Thymus (tissue), 11 donors: ENCODE data around the gene BAZ1B. TPM values are rescaled to one million over a fixed set of nuclear protein-coding genes. Genes with fewer than 3 reads are reported as not detected.
A peak's percentile ranks its signal among the peaks of the same experiment; 100 is the strongest.
"Not testable (repeated sequence)": the region's sequence is repeated elsewhere in the genome, so short reads cannot be mapped to it uniquely, and the experiment has no call there.

Experiments
- DNase-seq, 9 donors: peaks; one replicate each; pipeline ENCODE4 v3.0.0-alpha.2; 2013; ENCODE audit warnings: low spot score in 9 of 9, low read depth in 6 of 9, missing footprints in 1 of 9
- H3K27ac ChIP-seq, 2 donors: one replicate each; pipeline ENCODE4 v1.5.1; 2013; ENCODE audit warnings: control low read depth in 1 of 2, low read depth in 1 of 2, low read length in 1 of 2, mild to moderate bottlenecking in 1 of 2, moderate library complexity in 1 of 2
- H3K27me3 ChIP-seq, 2 donors: one replicate each; pipeline ENCODE4 v1.5.1; 2013; ENCODE audit warnings: low read length in 1 of 2; ENCODE audit not compliant: control insufficient read depth in 2 of 2, insufficient read depth in 1 of 2
- H3K36me3 ChIP-seq, 2 donors: one replicate each; pipeline ENCODE4 v1.5.1; 2013; ENCODE audit warnings: low read length in 1 of 2, mild to moderate bottlenecking in 1 of 2, moderate library complexity in 1 of 2; ENCODE audit not compliant: control insufficient read depth in 2 of 2, insufficient read depth in 2 of 2
- H3K4me1 ChIP-seq, 2 donors: one replicate each; pipeline ENCODE4 v1.5.1; 2013; ENCODE audit warnings: low read length in 2 of 2; ENCODE audit not compliant: control insufficient read depth in 2 of 2, insufficient read depth in 2 of 2
- H3K4me3 ChIP-seq, 2 donors: one replicate each; pipeline ENCODE4 v1.5.1; 2013; ENCODE audit warnings: low read length in 2 of 2, control low read depth in 1 of 2, mild to moderate bottlenecking in 1 of 2
- H3K9me3 ChIP-seq, 2 donors: one replicate each; pipeline ENCODE4 v1.5.1; 2013; ENCODE audit warnings: low read length in 1 of 2, mild to moderate bottlenecking in 1 of 2; ENCODE audit not compliant: control insufficient read depth in 2 of 2, insufficient read depth in 1 of 2
- WGBS: extraction: QIAGEN DNeasy Blood & Tissue Kit; methylation state at CpG from one replicate; pipeline ENCODE4 v1.1.7; 2013; 5-methylcytosine and 5-hydroxymethylcytosine counted together
- polyA plus RNA-seq: library from polyadenylated mRNA; stranded (reverse); fragments of 200-250 nt; gene quantifications from one replicate; pipeline ENCODE4 v1.2.3, GENCODE V29; 2013
- total RNA-seq: library from RNA; stranded (reverse); fragments of 120-200 nt; gene quantifications from one replicate; pipeline ENCODE4 v1.2.4, GENCODE V29; 2013
- donor health status: healthy.

The BAZ1B gene
- total and polyA plus RNA-seq, 2 donors: 18.7 to 50.1 TPM

DNA sequence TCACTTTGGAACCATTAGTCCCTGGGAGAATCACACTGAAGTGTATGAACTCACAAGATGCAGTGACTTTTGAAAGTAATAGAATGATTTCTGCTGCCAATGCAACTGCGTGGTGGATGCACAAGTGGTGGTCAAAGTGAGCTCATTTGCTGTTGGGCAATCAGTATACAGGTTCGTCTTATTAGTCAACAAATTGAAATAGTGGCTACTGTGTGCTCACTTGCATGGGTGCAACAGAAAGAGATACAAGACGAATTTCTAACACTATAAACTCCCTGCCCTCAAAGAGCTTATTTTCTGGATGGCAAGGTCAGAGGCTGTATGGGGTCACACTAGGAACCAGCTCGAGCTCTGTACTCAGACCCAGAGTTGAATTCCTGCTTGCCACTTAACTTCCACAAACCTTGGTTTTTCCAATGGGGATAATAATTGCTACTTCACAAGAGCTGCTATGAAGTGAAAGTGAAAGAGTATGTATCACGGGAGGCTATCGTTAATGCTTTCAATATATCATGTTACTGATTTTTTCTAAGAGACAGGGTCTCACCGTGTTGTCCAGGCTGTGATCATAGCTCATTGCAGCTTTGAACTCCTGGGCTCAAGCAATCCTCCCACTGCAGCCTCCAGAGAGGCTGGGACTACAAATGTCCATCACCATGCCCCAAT is 43.7 kb upstream of the BAZ1B start:
- DNase-seq: no peak
- Histone ChIP-seq H3K27ac (no peak overlapping the region), H3K4me3 (no peak overlapping the region), H3K27me3 (no peaks in the 10 kb centered on the region), H3K9me3 (no peaks in the 10 kb centered on the region), H3K36me3 (peaks cover 11 to 13% of the 10 kb centered on the region in 2 donors), H3K4me1 (peaks cover 11 to 15% of the 10 kb centered on the region in 2 donors)
- WGBS: 64% methylated on average over 7 of the region's 7 CpGs

- Histone ChIP-seq H3K36me3 (peaks cover 0 to 5% of the 10 kb centered on the region in 2 donors), H3K4me1 (peaks cover 12 to 24% of the 10 kb centered on the region in 2 donors), H3K9me3 (no peaks in the 10 kb centered on the region), H3K27me3 (no peaks in the 10 kb centered on the region), H3K4me3 (no peak overlapping the region), H3K27ac (no peak overlapping the region)
- WGBS: 81% methylated on average over 11 of the region's 11 CpGs
- no peak for DNase-seq
Measured at GRCh38 chr7:73560109-73560835, 38.2 kb upstream of the BAZ1B start.

DNA sequence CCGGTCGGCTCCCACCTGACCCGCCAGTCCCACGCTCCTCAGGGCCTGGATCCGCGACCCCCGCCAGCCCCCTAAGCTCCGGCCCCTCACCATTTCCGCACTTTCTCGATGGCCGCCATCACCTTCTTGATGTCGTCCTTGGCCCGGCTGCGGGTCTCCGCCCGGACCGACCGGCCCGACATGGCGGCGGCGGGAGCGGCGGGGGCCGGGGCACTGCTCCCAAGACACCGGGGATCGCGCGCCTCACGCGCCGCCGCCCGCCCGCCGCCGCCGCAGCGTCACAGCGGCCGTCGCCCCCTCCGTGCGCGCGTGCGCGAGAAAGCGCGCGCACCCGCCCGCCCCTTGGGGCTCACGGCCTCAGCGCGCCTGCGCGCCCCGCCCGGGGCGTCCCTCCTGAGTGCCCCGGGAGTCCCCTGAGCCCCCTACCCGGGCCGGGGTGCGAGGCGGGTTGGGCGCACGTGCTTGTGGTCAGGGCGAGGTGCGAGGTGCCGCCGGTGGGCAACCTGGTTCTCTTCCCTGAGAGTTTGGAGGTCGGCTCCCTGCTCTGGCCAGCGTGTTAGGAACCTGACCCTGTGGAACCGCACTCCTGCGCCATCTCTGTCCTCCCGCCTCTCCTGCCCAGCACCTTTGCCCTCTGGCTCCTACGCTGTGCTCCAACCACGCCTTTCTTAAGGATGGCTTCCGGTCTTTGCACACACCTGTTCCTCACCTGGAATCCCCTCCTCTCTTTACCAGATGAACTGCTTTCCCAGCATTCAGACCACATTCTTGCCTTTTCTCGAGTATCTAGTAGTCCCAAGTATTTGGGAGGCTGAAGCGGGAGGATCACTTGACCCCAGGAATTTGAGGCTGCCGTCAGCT is 35.5 kb upstream of the BAZ1B start, which contains the start of gene BCL7B:
Gene BCL7B (minus strand): TSS at position 294 of the 861 bp plus-strand sequence. CDS start 112 bp downstream, at position 182.
- peak within 1 kb of the TSS; percentile 65 to 87 for H3K4me3 ChIP-seq
- no peaks in the 10 kb centered on the region for H3K27me3 ChIP-seq
- peak in 7 of 9 donors; percentile 52 to 85 (median 76) for DNase-seq
- 6% methylated on average over 83 of the region's 83 CpGs for WGBS
- H3K27ac ChIP-seq: peak within 1 kb of the TSS; percentile 92 to 96
- H3K9me3 ChIP-seq: no peaks in the 10 kb centered on the region
- H3K36me3 ChIP-seq: peaks cover 8 to 20% of the 10 kb centered on the region in 2 donors
- H3K4me1 ChIP-seq: peaks cover 12 to 19% of the 10 kb centered on the region in 2 donors

GRCh38 chr7:73557108-73557396 is 35.0 kb upstream of the BAZ1B start:
- Histone ChIP-seq H3K4me1 (peaks cover 12 to 19% of the 10 kb centered on the region in 2 donors), H3K36me3 (peaks cover 12 to 26% of the 10 kb centered on the region in 2 donors), H3K9me3 (no peaks in the 10 kb centered on the region), H3K4me3 (peak overlapping the region; percentile 65 to 87), H3K27me3 (no peaks in the 10 kb centered on the region), H3K27ac (peak overlapping the region; percentile 92 to 96)
- WGBS: 0% methylated on average over 36 of the region's 36 CpGs
- DNase-seq: peak; percentile 50 to 93 (median 82)

GRCh38 chr7:73556208-73557107 is 34.4 kb upstream of the BAZ1B start:
- no peak for DNase-seq
- Histone ChIP-seq H3K4me3 (peak overlapping the region; percentile 65 to 87), H3K27me3 (no peaks in the 10 kb centered on the region), H3K36me3 (peaks cover 18 to 30% of the 10 kb centered on the region in 2 donors), H3K27ac (peak overlapping the region; percentile 78 to 96), H3K9me3 (no peaks in the 10 kb centered on the region), H3K4me1 (peaks cover 12 to 19% of the 10 kb centered on the region in 2 donors)
- WGBS: 34% methylated on average over 28 of the region's 28 CpGs

DNA sequence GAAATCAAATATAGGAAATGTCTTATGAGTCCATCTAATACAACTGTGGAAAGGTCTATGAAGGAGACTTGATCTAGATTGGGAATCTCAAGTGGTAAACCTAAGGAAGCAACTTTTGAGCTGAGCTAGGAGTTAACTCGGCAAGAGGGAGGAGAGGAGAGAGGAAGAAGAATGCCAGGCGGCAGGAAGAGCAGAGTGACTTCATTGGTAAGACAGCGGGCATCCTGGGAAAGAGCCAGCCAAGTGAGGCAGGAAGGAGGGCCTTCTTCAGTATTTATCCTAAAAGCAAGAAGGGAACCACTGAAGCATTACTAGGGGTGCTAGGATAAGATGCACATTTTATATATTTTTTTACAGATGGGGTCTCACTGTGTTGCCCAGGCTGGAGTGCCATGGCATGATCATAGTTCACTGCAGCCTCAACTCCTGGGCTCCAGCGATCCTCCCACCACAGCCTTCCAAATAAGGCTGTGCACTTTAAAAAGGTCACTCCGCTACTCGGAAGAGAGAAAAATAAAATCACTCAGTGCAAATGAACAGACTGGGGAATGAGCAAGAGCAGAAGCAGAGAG is 33.4 kb upstream of the BAZ1B start:
- Histone ChIP-seq H3K27me3 (no peaks in the 10 kb centered on the region), H3K4me1 (peaks cover 12 to 19% of the 10 kb centered on the region in 2 donors), H3K27ac (no peak overlapping the region), H3K4me3 (no peak overlapping the region), H3K9me3 (no peaks in the 10 kb centered on the region), H3K36me3 (peaks cover 23 to 38% of the 10 kb centered on the region in 2 donors)
- DNase-seq: no peak
- WGBS: 97% methylated on average over 6 of the region's 6 CpGs

DNA sequence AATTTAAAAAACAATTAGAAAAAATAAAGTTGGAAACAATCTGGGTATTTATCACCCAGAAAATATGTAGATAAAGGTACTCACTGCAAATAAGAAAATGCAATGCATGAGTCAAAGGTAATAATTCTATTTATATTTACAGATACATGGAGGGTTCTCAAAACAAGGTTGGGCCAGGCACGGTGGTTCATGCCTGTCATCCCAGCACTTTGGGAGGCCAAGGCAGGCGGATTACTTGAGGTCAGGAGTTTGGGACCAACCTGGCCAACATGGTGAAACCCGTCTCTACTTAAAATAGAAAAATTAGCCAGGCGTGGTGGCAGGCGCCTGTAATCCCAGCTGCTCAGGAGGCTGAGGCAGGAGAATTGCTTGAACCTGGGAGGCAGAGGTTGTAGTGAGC is 28.0 kb upstream of the BAZ1B start:
- WGBS: 97% methylated on average over 5 of the region's 5 CpGs
- not testable (repeated sequence) for DNase-seq, H3K9me3 ChIP-seq, H3K4me3 ChIP-seq, H3K4me1 ChIP-seq, H3K27me3 ChIP-seq, H3K27ac ChIP-seq
- H3K36me3 ChIP-seq: peaks cover 43 to 55% of the 10 kb centered on the region in 2 donors

GRCh38 chr7:73549176-73549575 is 27.1 kb upstream of the BAZ1B start:
- Histone ChIP-seq H3K4me1 (no peaks in the 10 kb centered on the region), H3K4me3 (no peak overlapping the region), H3K27ac (no peak overlapping the region), H3K27me3 (no peaks in the 10 kb centered on the region), H3K9me3 (peaks cover 0 to 3% of the 10 kb centered on the region in 2 donors), H3K36me3 (peaks cover 41 to 51% of the 10 kb centered on the region in 2 donors)
- DNase-seq: no peak
- WGBS: 97% methylated on average over 4 of the region's 4 CpGs
